Mesenchymal stem cell (in vitro differentiated cells and primary cell): Measurements from ENCODE around the gene RALY.
"Not testable (repeated sequence)": the region's sequence is repeated elsewhere in the genome, so short reads cannot be mapped to it uniquely, and the experiment has no call there.

Experiments
- DNase-seq: peaks from one replicate; pipeline ENCODE4 v3.0.0-alpha.2; 2013
- H2AFZ ChIP-seq: one replicate; pipeline ENCODE4 v1.6.1; 2013; ENCODE audit warnings: low read depth, mild to moderate bottlenecking, control low read depth, inconsistent platforms, low read length, moderate library complexity
- H2AK5ac ChIP-seq: 2 replicates; pipeline ENCODE4 v1.6.1; 2013; ENCODE audit warnings: low read length, moderate library complexity, mild to moderate bottlenecking, inconsistent platforms; ENCODE audit not compliant: severe bottlenecking
- H2BK120ac ChIP-seq: one replicate; pipeline ENCODE4 v1.6.1; 2013; ENCODE audit warnings: low read depth, mild to moderate bottlenecking, inconsistent platforms, low read length, moderate library complexity
- H2BK12ac ChIP-seq, 2 experiments: one replicate each; pipeline ENCODE4 v1.6.1; 2013; ENCODE audit warnings: inconsistent platforms in 2 of 2, low read length in 2 of 2, mild to moderate bottlenecking in 2 of 2, moderate library complexity in 2 of 2, control low read depth in 1 of 2
- H2BK15ac ChIP-seq: one replicate; pipeline ENCODE4 v1.6.1; 2013; ENCODE audit warnings: mild to moderate bottlenecking, low read depth, inconsistent platforms; ENCODE audit not compliant: poor library complexity, severe bottlenecking
- H2BK5ac ChIP-seq: 2 replicates; pipeline ENCODE4 v1.6.1; 2013; ENCODE audit warnings: low read depth, mild to moderate bottlenecking, low read length, control low read depth, inconsistent platforms; ENCODE audit not compliant: poor library complexity, severe bottlenecking
- H3K14ac ChIP-seq, 2 experiments: one replicate each; pipeline ENCODE4 v1.6.1; 2013; ENCODE audit warnings: inconsistent platforms in 2 of 2, low read length in 2 of 2, control low read depth in 1 of 2, mild to moderate bottlenecking in 1 of 2, moderate library complexity in 1 of 2
- H3K18ac ChIP-seq, 2 experiments: one replicate each; pipeline ENCODE4 v1.6.1; 2013; ENCODE audit warnings: inconsistent platforms in 2 of 2, low read length in 2 of 2, control low read depth in 1 of 2, low read depth in 1 of 2, mild to moderate bottlenecking in 1 of 2
- H3K23ac ChIP-seq, 2 experiments: one replicate each; pipeline ENCODE4 v1.6.1; 2013; ENCODE audit warnings: inconsistent platforms in 2 of 2, low read length in 2 of 2, mild to moderate bottlenecking in 2 of 2, moderate library complexity in 2 of 2, control low read depth in 1 of 2
- H3K27ac ChIP-seq: 2 replicates; pipeline ENCODE4 v1.5.1; 2013; ENCODE audit warnings: mild to moderate bottlenecking, moderate library complexity, low read length, control low read depth, inconsistent platforms; ENCODE audit not compliant: poor library complexity, severe bottlenecking
- H3K27me3 ChIP-seq, 2 experiments: 2 replicates each; pipeline versions ENCODE4 v1.6.1 to v1.7.0; 2013; ENCODE audit warnings: low read length in 2 of 2, mild to moderate bottlenecking in 2 of 2, moderate library complexity in 2 of 2, control low read depth in 1 of 2, inconsistent platforms in 1 of 2; ENCODE audit not compliant: control insufficient read depth in 1 of 2, insufficient read depth in 1 of 2
- H3K36me3 ChIP-seq, 2 experiments: 2 replicates each; pipeline versions ENCODE4 v1.6.1 to v1.7.0; 2013; ENCODE audit warnings: low read length in 2 of 2, control low read depth in 1 of 2, inconsistent platforms in 1 of 2, low read depth in 1 of 2, mild to moderate bottlenecking in 1 of 2; ENCODE audit not compliant: insufficient read depth in 2 of 2, control insufficient read depth in 1 of 2
- H3K4ac ChIP-seq, 2 experiments: one replicate each; pipeline ENCODE4 v1.6.1; 2013; ENCODE audit warnings: inconsistent platforms in 2 of 2, low read length in 2 of 2, mild to moderate bottlenecking in 2 of 2, moderate library complexity in 2 of 2, control low read depth in 1 of 2, low read depth in 1 of 2
- H3K4me1 ChIP-seq: 2 replicates; pipeline ENCODE4 v1.6.1; 2013; ENCODE audit warnings: low read depth, low read length, control low read depth; ENCODE audit not compliant: control insufficient read depth, insufficient read depth
- H3K4me2 ChIP-seq: 2 replicates; pipeline ENCODE4 v1.6.1; 2013; ENCODE audit warnings: low read length, mild to moderate bottlenecking, inconsistent platforms; ENCODE audit not compliant: poor library complexity, severe bottlenecking
- H3K4me3 ChIP-seq, 2 experiments: 2 replicates each; pipeline versions ENCODE4 v1.5.1 to v1.7.0; 2013; ENCODE audit warnings: low read length in 2 of 2, mild to moderate bottlenecking in 2 of 2, control low read depth in 1 of 2, low read depth in 1 of 2; ENCODE audit not compliant: insufficient read depth in 1 of 2
- H3K79me1 ChIP-seq: replicated peaks from 2 replicates; pipeline ENCODE4 v1.6.1; 2013; ENCODE audit warnings: mild to moderate bottlenecking, control low read depth, low read length, inconsistent platforms; ENCODE audit not compliant: poor library complexity, severe bottlenecking
- H3K9ac ChIP-seq: 2 replicates; pipeline ENCODE4 v1.7.0; 2013; ENCODE audit warnings: mild to moderate bottlenecking, low read length, moderate library complexity
- H3K9me3 ChIP-seq: 2 replicates; pipeline ENCODE4 v1.7.0; 2013; ENCODE audit warnings: mild to moderate bottlenecking, low read length; ENCODE audit not compliant: control insufficient read depth
- H4K8ac ChIP-seq: one replicate; pipeline ENCODE4 v1.6.1; 2013; ENCODE audit warnings: inconsistent platforms, mild to moderate bottlenecking, low read length, moderate library complexity
- H4K91ac ChIP-seq: one replicate; pipeline ENCODE4 v1.6.1; 2013; ENCODE audit warnings: mild to moderate bottlenecking, low read length, inconsistent platforms
- WGBS: methylation state at CpG from one replicate; pipeline ENCODE4 v1.1.7; 2013; ENCODE audit warnings: mixed read lengths; 5-methylcytosine and 5-hydroxymethylcytosine counted together

Gene RALY

GRCh38 chr20:34023937-34024722 is 30.4 kb downstream of the RALY start:
- peaks cover 28% of the 10 kb centered on the region for H3K79me1 ChIP-seq
- H3K23ac ChIP-seq = no peak overlapping the region
- DNase-seq = no peak
- H3K9ac ChIP-seq = no peak overlapping the region
- H2BK5ac ChIP-seq = no peak overlapping the region
- WGBS = 85% methylated on average over 6 of the region's 8 CpGs
- H2AFZ ChIP-seq = no peak overlapping the region
- no peak overlapping the region for H2BK120ac ChIP-seq
- H3K27ac ChIP-seq = no peak overlapping the region
- H3K9me3 ChIP-seq = no peaks in the 10 kb centered on the region
- peaks cover 22% of the 10 kb centered on the region for H3K4me1 ChIP-seq
- H3K27me3 ChIP-seq = no peaks in the 10 kb centered on the region
- H3K4me3 ChIP-seq = no peak overlapping the region
- H3K4me2 ChIP-seq = no peak overlapping the region
- H2AK5ac ChIP-seq = no peak overlapping the region
- no peak overlapping the region for H2BK15ac ChIP-seq
- no peak overlapping the region for H3K14ac ChIP-seq
- H3K36me3 ChIP-seq = no peaks in the 10 kb centered on the region
- no peak overlapping the region for H4K91ac ChIP-seq
- H3K18ac ChIP-seq = no peak overlapping the region
- H2BK12ac ChIP-seq = no peak overlapping the region
- no peak overlapping the region for H3K4ac ChIP-seq
- H4K8ac ChIP-seq = no peak overlapping the region

- Histone ChIP-seq H3K18ac (no peak overlapping the region), H3K27me3 (no peaks in the 10 kb centered on the region), H4K8ac (no peak overlapping the region), H3K4me2 (no peak overlapping the region), H2AK5ac (no peak overlapping the region), H3K36me3 (no peaks in the 10 kb centered on the region), H3K9ac (no peak overlapping the region), H3K27ac (no peak overlapping the region), H3K14ac (no peak overlapping the region), H2BK15ac (no peak overlapping the region), H2BK120ac (no peak overlapping the region), H3K9me3 (no peaks in the 10 kb centered on the region), H3K23ac (no peak overlapping the region), H3K79me1 (peaks cover 31% of the 10 kb centered on the region), H3K4ac (no peak overlapping the region), H2BK12ac (peak overlapping the region in 1 of 2 experiments; percentile 15), H3K4me1 (peaks cover 22% of the 10 kb centered on the region), H3K4me3 (no peak overlapping the region), H4K91ac (no peak overlapping the region), H2AFZ (no peak overlapping the region), H2BK5ac (no peak overlapping the region)
- no peak for DNase-seq
- 51% methylated on average over 5 of the region's 5 CpGs for WGBS
Observed at GRCh38 chr20:34024723-34025351, 31.1 kb downstream of the RALY start.

GRCh38 chr20:34028013-34028412 is 34.3 kb downstream of the RALY start:
- not testable (repeated sequence) for H2BK15ac ChIP-seq, H3K27me3 ChIP-seq, H3K9me3 ChIP-seq, H2BK5ac ChIP-seq, H3K23ac ChIP-seq, H3K4me3 ChIP-seq, H3K27ac ChIP-seq, H2BK120ac ChIP-seq, H4K8ac ChIP-seq, H2AK5ac ChIP-seq, H3K4me2 ChIP-seq, H3K4ac ChIP-seq, H2AFZ ChIP-seq, H2BK12ac ChIP-seq, DNase-seq, H4K91ac ChIP-seq, H3K9ac ChIP-seq, H3K14ac ChIP-seq, H3K18ac ChIP-seq
- peaks cover 11 to 15% of the 10 kb centered on the region in 2 experiments for H3K36me3 ChIP-seq
- WGBS = 98% methylated on average over 5 of the region's 6 CpGs
- H3K79me1 ChIP-seq = peaks cover 44% of the 10 kb centered on the region
- H3K4me1 ChIP-seq = peaks cover 22% of the 10 kb centered on the region

GRCh38 chr20:34029415-34029814 is 35.7 kb downstream of the RALY start:
- no peak overlapping the region for H2BK15ac ChIP-seq
- H3K4ac ChIP-seq = no peak overlapping the region
- no peaks in the 10 kb centered on the region for H3K27me3 ChIP-seq
- no peak overlapping the region for H3K14ac ChIP-seq
- no peak overlapping the region for H3K27ac ChIP-seq
- no peak for DNase-seq
- no peak overlapping the region for H2BK12ac ChIP-seq
- WGBS = 94% methylated on average over 1 of the region's 1 CpG
- H2AFZ ChIP-seq = no peak overlapping the region
- no peaks in the 10 kb centered on the region for H3K9me3 ChIP-seq
- no peak overlapping the region for H3K4me2 ChIP-seq
- peaks cover 17 to 29% of the 10 kb centered on the region in 2 experiments for H3K36me3 ChIP-seq
- H3K9ac ChIP-seq = no peak overlapping the region
- no peak overlapping the region for H3K23ac ChIP-seq
- no peak overlapping the region for H4K8ac ChIP-seq
- H3K18ac ChIP-seq = no peak overlapping the region
- no peak overlapping the region for H2BK5ac ChIP-seq
- H3K4me3 ChIP-seq = no peak overlapping the region
- H2BK120ac ChIP-seq = no peak overlapping the region
- no peak overlapping the region for H2AK5ac ChIP-seq
- peaks cover 50% of the 10 kb centered on the region for H3K79me1 ChIP-seq
- peaks cover 13% of the 10 kb centered on the region for H3K4me1 ChIP-seq
- no peak overlapping the region for H4K91ac ChIP-seq
